Measurements from ENCODE around the gene CSK. TPM values are rescaled to one million over a fixed set of nuclear protein-coding genes. Genes with fewer than 3 reads are reported as not detected.

CSK gene
- total RNA-seq, 4 donors from 2014 or later = 4.9 to 41.6 (median 26.4) TPM

- no peak overlapping the region for H3K4me3 ChIP-seq
- no peak overlapping the region for H3K27ac ChIP-seq
- DNase-seq = no peak
- TF ChIP-seq CTCF (IDR thresholded peaks at IDR 0.05) (no peak), POLR2A (IDR thresholded peaks at IDR 0.05) (no peak)
- H3K9me3 ChIP-seq = no peaks in the 10 kb centered on the region
- no peaks in the 10 kb centered on the region for H3K4me1 ChIP-seq
- H3K36me3 ChIP-seq = no peaks in the 10 kb centered on the region
- intact Hi-C loops (cut with DNase I; ENCODE audit: low total_unique reads) = no loop called here
- no peaks in the 10 kb centered on the region for H3K27me3 ChIP-seq
Measured at GRCh38 chr15:74752011-74752410, 29.9 kb upstream of the CSK start.

- no peak overlapping the region for H3K27ac ChIP-seq
Measured at GRCh38 chr15:74752531-74752930, 29.3 kb upstream of the CSK start.

GRCh38 chr15:74754593-74755215 lies 27.2 kb upstream of the CSK start:
- Histone ChIP-seq H3K4me3 (no peak overlapping the region), H3K27ac (no peak overlapping the region), H3K4me1 (no peaks in the 10 kb centered on the region), H3K36me3 (no peaks in the 10 kb centered on the region), H3K9me3 (no peaks in the 10 kb centered on the region), H3K27me3 (no peaks in the 10 kb centered on the region)
- TF ChIP-seq POLR2A (IDR thresholded peaks at IDR 0.05) (no peak), CTCF (IDR thresholded peaks at IDR 0.05) (no peak)
- DNase-seq = no peak
- intact Hi-C loops (cut with DNase I; ENCODE audit: low total_unique reads) = no loop called here

More at GRCh38 chr15:74752531-74752930, 29.3 kb upstream of the CSK start:
- no peaks in the 10 kb centered on the region for H3K4me1 ChIP-seq
- no peak for DNase-seq
- H3K9me3 ChIP-seq = no peaks in the 10 kb centered on the region
- no peaks in the 10 kb centered on the region for H3K27me3 ChIP-seq
- TF ChIP-seq POLR2A (IDR thresholded peaks at IDR 0.05) (no peak), CTCF (IDR thresholded peaks at IDR 0.05) (no peak)
- H3K36me3 ChIP-seq = no peaks in the 10 kb centered on the region
- H3K4me3 ChIP-seq = no peak overlapping the region
- intact Hi-C loops (cut with DNase I; ENCODE audit: low total_unique reads) = no loop called here

GRCh38 chr15:74758736-74759135 lies 23.1 kb upstream of the CSK start:
- no peaks in the 10 kb centered on the region for H3K9me3 ChIP-seq
- no peaks in the 10 kb centered on the region for H3K4me1 ChIP-seq
- no peaks in the 10 kb centered on the region for H3K27me3 ChIP-seq
- H3K27ac ChIP-seq = no peak overlapping the region
- intact Hi-C loops (cut with DNase I; ENCODE audit: low total_unique reads) = no loop called here
- H3K4me3 ChIP-seq = no peak overlapping the region
- DNase-seq = no peak
- TF ChIP-seq CTCF (IDR thresholded peaks at IDR 0.05) (no peak), POLR2A (IDR thresholded peaks at IDR 0.05) (no peak)
- no peaks in the 10 kb centered on the region for H3K36me3 ChIP-seq

- H3K4me3 ChIP-seq = no peak overlapping the region
- intact Hi-C loops (cut with DNase I; ENCODE audit: low total_unique reads) = no loop called here
Measured at GRCh38 chr15:74762791-74763150, 19.1 kb upstream of the CSK start.

More at GRCh38 chr15:74762791-74763150, 19.1 kb upstream of the CSK start:
- Histone ChIP-seq H3K9me3 (no peaks in the 10 kb centered on the region), H3K36me3 (no peaks in the 10 kb centered on the region), H3K4me1 (no peaks in the 10 kb centered on the region), H3K27ac (no peak overlapping the region), H3K27me3 (no peaks in the 10 kb centered on the region)
- DNase-seq = no peak
- TF ChIP-seq CTCF (IDR thresholded peaks at IDR 0.05) (no peak), POLR2A (IDR thresholded peaks at IDR 0.05) (no peak)
